GM19099 (cell line): ENCODE data around the gene MYCN.

ENCODE experiments used
- POLR2A ChIP-seq: IDR thresholded peaks from 3 replicates; pipeline ENCODE4 v1.6.1; 2011; ENCODE audit warnings: low read depth; ENCODE audit not compliant: insufficient read length; ENCODE audit errors: extremely low read depth

Gene MYCN

DNA sequence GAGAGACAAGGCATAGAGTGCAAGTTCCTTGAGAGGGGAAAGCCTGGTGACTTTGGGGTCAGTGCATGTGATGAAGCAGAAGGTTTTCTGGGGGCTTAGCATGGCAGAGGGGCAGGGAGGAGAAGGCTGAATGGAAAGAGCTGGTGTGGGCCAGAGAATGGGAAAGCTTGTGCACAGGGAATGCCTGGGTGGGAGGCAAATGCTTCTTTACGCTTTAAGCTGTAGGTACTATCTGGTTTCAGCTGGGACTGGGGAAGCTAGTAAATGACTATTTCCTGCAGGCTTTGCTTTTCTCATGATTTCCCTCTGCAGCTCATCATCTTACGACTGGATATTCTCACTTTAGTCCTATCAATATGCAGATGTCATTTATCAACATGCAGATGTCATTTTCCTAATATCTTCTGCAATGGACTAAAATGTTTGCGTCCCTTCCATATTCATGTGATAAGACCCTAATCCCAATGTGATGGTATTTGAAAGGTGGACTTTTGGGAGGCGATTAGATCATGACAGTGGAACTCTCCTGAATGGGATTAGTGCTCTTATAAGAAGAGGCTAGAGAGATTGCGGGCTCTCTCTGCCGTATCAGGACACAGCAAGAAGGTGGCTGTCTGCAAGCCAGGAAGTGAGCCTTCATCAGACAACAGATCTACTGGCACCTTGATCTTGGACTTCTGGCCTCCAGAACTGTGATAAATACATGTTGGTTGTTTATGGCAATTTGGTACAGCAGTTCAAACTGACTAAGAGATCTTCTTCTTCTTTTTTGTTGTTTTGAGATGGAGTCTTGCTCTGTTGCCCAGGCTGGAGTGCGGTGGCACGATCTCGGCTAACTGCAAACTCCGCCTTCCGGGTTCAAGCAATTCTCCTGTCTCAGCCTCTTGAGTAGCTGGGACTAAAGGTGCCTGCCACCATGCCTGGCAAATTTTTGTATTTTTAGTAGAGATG, 50.1 kb downstream of the MYCN start:
- no peak for TF ChIP-seq POLR2A

DNA sequence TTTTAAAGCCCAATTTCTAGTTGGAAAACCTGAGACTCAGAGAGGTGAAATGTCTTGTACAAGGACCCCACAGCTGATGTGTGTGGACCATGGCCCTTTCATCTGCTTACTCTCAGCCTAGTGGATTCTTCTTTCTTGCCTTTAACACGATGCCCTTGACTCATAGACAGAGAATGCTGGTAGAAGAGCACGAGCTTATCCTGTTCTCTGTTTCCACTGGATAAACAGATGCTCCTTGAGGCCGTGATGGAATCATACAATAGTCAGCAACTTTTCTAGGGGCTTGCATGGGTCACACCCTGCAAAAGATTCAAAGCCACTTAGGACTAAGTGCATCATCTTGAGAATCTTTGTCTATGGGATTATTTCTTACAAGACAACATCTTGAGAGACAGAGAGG, 50.9 kb downstream of the MYCN start:
- no peak for TF ChIP-seq POLR2A

DNA sequence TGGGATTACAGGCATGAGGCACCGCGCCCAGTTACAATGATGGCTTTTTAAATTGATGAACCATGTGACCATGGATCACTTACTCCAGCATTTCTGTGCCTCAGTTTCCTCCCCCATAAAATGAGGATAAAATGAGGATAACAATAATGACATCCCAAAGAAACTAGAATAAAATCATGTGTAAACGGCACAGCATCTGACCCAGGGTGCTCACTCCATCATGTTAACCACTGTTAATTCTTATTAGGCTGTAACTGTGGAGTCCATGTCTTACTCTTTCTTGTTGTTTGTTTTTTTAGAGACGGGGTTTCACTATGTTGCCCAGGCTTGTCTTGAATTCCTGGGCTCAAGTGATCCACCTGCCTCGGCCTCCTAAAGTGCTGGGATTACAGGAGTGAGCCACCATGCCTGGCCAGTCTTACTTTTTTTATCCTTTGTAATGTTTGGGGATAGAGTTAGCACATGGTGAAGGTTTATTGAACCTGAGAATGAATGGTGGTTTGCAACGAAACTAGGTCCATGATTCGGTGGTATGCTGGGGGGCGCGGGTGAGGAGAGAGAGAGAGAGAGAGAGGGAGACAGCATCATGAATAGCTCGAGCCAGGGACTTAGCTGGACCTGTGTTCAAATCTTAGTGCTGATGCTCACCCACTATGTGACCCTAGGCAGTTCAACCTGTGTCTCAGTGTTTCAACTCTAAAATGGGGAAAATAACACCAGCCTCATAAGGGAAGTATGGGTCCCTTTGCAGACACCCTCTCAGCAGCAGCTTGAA, 52.3 kb downstream of the MYCN start:
- TF ChIP-seq POLR2A: no peak

DNA sequence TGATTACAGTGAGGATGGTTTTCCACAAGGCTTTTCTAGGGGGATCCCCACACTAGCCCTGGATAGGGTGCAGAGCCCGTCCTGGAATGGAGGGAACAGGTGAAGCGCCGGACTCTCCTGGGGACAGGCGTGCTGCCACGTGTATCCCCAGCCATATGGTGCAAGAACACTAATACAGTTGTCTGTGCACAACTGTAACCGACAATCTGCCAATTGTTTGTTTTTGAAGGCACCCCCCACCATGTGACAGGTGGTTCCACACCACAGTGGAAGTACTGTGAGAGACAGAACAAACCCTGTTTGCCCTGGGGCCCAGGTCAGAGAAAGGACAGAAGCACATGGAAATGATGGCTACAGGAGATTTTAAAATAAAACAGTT, 52.9 kb downstream of the MYCN start:
- no peak for TF ChIP-seq POLR2A

DNA sequence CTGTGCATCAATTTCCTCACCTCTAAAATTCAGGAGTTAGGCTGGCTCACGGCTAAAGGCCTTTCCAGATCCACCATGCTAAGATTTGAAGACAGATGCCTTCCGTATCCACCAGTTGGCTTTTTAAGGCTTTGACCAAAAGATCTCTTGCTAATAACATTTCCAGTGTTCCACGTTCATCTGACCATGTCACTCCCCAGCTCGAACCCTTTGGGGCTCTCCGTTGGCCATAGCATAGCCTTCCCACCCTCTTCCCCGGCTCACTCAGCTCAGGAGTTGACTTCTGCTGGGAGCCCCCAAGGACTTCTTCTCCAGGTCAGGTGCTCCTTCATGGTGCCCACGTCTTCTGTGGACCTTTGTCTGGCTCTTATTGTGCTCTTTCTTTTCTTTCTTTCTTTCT, 53.3 kb downstream of the MYCN start:
- no peak for TF ChIP-seq POLR2A

DNA sequence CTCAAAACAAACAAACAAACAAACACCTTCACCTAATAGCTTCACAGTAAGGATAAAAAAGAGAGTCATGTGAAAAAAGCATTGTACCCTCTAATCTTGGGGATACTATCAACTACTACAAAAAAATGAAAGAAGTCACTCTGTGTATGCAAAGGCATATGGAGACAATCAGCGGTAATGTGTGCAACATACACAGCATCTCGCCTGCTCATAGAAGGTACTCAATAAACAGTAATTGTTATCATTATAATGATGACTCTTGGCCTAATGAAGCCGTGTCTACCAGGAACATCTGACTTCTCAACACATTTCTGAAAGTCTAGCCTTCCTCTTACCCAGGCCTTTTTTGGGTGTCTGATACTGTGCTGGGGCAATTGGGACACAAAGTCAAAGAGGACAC, 55.3 kb downstream of the MYCN start:
- no peak for TF ChIP-seq POLR2A
